NT2/D1 (cell line): Measurements from ENCODE around the gene PKD2L2.

Experiments used
- SUZ12 ChIP-seq: IDR thresholded peaks from 2 replicates; pipeline ENCODE4 v1.6.1; 2011; ENCODE audit not compliant: insufficient read length, insufficient read depth; ENCODE audit errors: extremely low read depth
- ZNF274 ChIP-seq: IDR thresholded peaks from 2 replicates; pipeline ENCODE4 v1.6.1; 2011; ENCODE audit warnings: mild to moderate bottlenecking, low read depth, low read length

DNA sequence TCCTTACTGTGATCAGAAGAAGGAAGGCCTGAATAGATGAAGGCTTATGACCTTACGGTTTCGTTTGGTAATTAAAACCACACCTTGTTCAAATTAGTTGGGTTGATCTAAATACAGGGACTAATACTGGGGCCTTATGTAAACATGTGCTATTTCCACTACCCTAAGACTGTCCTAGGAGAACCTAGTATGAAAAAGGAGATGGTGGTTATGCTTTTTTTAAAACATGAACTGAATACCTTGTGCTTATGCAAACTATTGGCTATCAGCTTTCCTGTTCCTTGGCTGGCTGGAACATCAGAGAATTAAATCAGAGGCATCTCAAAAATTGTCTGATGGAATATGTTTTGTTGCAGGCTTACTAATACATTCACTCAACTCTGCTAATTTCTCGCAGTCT is 17.7 kb upstream of the PKD2L2 start:
- TF ChIP-seq SUZ12 (no peak), ZNF274 (no peak)
